Jurkat, Clone E6-1 (cell line): ENCODE data around the gene TAS1R1.

Experiments
- DNase-seq: peaks from one replicate; pipeline ENCODE4 v3.0.0-alpha.2; 2011; ENCODE audit warnings: low read depth, low spot score
- H3K4me3 ChIP-seq: 2 replicates; pipeline ENCODE4 v1.5.1; 2011; ENCODE audit warnings: mild to moderate bottlenecking, low read length, control low read depth, moderate library complexity

TAS1R1 gene

DNA sequence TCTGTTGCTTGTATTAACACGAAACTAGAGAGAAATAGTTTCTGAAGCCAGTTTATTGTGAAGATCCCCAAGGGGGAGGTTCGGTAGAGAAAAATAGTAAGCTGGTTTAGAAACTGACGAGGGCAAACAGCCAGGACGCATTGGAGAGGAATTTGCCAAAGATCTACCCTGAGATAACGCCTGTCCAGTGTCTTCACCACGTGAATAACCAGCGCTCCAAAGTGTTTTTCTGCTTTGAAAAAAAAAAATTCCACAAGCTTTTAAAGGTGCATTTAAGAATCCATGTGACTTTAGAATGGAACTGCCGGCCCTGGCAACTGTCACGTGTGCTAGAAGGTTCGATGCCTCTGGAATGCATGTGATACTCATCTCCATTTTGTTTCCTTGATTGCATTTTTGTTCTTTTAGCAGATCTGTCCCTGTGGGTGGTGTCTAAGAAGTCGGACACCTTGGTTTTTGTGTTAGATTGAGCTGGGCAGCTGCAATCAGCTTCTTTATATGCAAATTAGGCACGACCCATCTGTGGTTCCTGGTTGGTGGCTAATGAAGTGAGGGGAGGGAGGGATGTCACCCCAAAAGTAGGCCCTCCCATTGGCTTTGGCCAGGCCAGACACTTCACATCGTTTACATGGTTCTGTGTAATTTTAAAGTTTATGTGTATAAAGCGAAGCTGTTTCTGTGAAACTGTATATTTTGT, 68.3 kb downstream of the TAS1R1 start:
- no peak for DNase-seq
- no peak overlapping the region for H3K4me3 ChIP-seq

DNA sequence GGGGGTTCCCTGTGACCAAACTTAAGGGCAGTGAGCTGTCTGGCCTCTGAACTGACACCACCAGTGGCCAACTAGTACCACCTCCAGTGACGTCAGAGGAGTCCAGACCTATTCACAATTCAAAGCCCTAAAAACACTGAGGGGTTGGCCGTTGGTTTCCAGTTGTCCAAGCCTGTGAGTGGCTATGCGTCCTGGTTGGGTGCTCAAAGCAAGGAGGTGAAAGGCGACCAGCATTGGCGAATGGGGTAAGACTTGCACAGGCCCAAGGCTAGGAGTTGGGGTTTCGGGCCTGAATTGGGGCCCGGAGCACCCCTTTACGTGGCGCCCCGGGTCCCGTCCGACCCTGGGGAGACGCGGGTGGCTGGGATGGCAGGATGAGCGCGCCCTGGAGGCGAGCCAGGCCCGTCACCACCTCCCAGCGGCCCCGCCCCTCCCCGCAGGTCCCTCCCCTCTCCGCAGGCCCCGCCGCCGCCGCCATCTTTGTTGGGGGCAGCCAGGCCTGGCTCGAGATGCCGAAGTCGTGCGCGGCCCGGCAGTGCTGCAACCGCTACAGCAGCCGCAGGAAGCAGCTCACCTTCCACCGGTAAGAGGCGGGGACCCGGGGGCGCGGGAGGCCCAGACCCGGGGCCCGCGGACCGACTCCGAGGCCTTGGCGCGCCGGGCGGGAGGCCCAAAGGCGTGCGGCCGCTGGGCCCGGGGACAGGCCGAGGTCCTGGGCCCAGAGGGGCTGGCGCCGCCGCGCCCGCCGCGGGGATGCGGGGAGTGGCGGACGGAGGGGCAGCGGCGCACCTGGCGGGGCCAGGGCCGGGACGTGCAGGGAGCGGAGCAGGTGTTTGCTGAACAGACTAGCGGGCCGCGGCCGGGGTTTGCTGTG, 69.8 kb downstream of the TAS1R1 start, which contains the start of gene THAP3:
TSS of gene THAP3 (plus strand) at position 159 of the 874 bp plus-strand sequence. CDS start at position 510, 351 bp downstream.
- DNase-seq = peak; percentile 52
- peak within 1 kb of the TSS; percentile 74 for H3K4me3 ChIP-seq

DNA sequence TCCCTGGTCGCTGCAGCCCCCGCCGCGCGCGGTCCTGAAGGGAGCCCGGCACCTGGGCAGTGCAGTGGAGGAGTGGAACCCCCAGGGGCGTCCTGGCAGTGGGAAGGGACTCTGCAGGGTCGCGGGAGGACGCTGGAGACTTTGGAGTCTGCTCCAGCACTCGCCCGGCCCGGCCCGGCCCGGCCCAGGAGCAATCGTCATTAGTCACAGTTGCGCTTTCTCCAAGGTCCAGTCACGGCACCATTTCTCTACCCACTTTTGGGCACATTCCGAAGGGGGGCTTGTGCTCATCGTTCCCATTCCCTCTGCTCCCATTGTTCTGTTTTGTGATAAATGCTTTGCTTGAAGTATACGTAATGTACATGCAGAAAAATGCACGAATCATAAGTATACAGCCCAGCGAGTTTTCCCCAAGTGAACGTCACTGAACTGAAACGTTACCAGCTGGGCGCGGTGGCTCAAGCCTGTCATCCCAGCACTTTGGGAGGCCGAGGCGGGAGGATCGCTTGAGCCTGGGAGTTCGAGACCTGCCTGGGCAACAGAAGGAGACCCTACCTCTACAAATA, 70.6 kb downstream of the TAS1R1 start:
- peak overlapping the region; percentile 74 for H3K4me3 ChIP-seq
- no peak for DNase-seq

DNA sequence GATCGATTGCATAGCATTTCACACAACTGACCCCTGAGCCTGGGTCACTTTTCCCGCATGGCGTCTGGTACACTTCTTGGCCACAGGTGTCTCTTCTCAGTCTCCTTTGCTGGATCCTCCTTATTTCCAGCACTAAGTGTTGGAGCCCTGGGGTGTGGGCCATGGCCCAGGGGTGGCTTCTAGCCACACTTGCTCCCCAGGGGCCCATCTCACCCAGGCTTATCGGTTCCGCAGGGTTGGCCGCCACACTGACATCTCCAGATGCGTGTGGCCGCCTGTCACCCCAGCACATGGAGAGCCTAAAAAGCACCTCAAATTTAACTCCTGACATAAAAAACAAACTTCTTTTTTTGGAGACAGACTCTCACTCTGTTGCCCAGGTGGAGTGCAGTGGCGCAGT, 71.9 kb downstream of the TAS1R1 start:
- H3K4me3 ChIP-seq = no peak overlapping the region
- no peak for DNase-seq

DNA sequence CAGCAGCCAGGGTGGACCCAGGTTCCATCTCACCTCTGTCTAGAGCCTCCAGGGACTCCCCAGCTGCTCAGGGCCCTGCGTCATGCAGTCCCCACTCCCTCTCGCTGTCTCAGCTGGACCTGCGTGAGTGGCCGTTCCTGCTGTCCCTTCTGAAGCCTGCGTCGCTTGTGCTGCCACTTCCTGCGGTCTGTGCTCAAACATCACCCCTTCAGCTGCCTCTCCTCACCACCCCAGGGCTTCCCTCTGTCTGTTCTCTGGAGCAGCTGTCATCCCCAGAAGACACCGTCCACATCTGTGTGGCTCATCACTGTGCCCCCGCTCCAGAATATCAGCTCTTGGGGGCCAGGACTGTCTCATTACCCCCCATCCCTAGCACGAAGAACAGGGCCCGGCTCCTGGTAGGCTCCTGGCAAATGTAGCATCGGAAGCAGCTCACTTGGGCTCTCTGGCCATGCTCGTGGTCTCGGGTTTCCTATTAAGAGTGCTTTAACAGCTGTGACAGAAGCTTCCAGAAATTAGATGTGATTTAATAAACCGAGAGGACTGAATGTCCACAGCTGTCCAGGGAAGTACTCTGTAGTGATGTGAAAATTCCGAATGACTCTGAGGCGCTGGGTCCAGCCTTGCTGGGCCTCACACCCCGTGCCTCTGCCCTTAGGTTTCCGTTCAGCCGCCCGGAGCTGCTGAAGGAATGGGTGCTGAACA, 72.9 kb downstream of the TAS1R1 start:
- H3K4me3 ChIP-seq = no peak overlapping the region
- DNase-seq = no peak

DNA sequence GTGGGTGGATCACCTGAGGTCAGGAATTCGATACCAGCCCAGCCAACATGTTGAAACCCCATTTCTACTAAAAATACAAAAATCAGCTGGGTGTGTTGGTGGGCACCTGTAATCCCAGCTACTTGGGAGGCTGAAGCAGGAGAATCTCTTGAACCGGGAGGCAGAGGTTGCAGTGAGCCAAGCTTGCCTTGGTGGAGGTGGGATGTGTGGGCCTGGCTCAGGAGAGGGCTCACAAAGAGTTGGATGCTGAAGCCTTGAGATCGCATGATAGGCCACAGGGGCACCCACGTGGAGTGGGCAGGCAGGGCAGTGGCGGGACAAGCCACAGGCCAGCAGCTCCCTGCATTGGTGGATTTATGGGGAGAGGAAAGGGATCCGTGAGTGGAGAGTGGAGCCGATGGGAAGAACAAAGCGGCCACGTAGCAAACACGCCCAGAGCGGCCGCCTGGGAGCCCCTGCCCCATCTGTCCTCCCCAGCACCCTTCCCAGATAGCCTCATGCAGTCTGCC, 73.9 kb downstream of the TAS1R1 start:
- no peak for DNase-seq
- H3K4me3 ChIP-seq = no peak overlapping the region
